ENCODE measurements around the gene ANKDD1B. TPM values are rescaled to one million over a fixed set of nuclear protein-coding genes. Genes with fewer than 3 reads are reported as not detected.
"Not testable (repeated sequence)": the region's sequence is repeated elsewhere in the genome, so short reads cannot be mapped to it uniquely, and the experiment has no call there.

The ANKDD1B gene
- polyA plus RNA-seq, 2 of the 4 experiments (the other 2 are of a cell fraction): 0.09 to 0.14 TPM

- TF ChIP-seq HMGXB4 (CRISPR knock-in tag; IDR thresholded peaks at IDR 0.05; ENCODE audit: borderline replicate concordance): no peak
- TF ChIP-seq, protein P1, sequence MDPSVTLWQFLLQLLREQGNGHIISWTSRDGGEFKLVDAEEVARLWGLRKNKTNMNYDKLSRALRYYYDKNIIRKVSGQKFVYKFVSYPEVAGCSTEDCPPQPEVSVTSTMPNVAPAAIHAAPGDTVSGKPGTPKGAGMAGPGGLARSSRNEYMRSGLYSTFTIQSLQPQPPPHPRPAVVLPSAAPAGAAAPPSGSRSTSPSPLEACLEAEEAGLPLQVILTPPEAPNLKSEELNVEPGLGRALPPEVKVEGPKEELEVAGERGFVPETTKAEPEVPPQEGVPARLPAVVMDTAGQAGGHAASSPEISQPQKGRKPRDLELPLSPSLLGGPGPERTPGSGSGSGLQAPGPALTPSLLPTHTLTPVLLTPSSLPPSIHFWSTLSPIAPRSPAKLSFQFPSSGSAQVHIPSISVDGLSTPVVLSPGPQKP (IDR thresholded peaks at IDR 0.05; ENCODE audit: low read depth, low read length): no peak
- TF ChIP-seq CBX2 (IDR thresholded peaks at IDR 0.05; ENCODE audit: borderline replicate concordance, low read depth): no peak
- TF ChIP-seq KDM1A (IDR thresholded peaks at IDR 0.05; ENCODE audit: low read depth): no peak
- no peak for TF ChIP-seq GATA3 (IDR thresholded peaks at IDR 0.05; ENCODE audit: borderline replicate concordance)
- no peak for TF ChIP-seq EHF (CRISPR knock-in tag; IDR thresholded peaks at IDR 0.05)
These were observed 79.4 kb downstream of the ANKDD1B start (continued) for GRCh38 chr5:75690669-75691068.

DNA sequence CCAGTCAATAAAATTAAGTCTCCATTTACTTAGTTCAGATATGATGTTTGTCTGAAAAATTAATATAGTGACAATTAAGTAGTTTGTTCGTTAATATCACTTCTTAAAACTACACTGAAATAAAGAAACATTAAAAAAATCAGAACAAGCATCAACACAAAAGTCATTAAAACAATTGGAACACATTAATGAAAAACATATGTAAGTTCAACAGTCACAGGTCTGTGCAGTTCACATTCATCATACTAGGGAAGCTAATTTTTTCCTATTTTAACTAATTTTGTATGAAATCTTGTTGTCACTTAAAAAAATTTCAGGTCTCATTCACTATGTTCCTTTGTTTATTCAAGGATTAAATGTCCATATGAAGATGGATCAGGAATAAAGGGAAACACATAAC lies 83.5 kb downstream of the ANKDD1B start:
- H3K4me2 ChIP-seq: no peak overlapping the region
- ChIA-PET CTCF (no interaction called here), POLR2A (no interaction called here)
- no peak overlapping the region for H3K4me3 ChIP-seq
- no peak overlapping the region for H3K27ac ChIP-seq
- no peaks in the 10 kb centered on the region for H3K4me1 ChIP-seq
- DNase-seq (ENCODE audit: low read depth in 1 of 2, low spot score in 1 of 2) (no peak), ATAC-seq (no peak), FAIRE-seq (no peak)
- H3K9me3 ChIP-seq: no peaks in the 10 kb centered on the region
- no peak for TF ChIP-seq RNF2 (IDR thresholded peaks at IDR 0.05; ENCODE audit: borderline replicate concordance, low read depth)
- WGBS (ENCODE audit: missing lambda C conversion rate): 84% methylated on average over 1 of the region's 1 CpG

- H3K4me3 ChIP-seq; CTCF ChIA-PET; DNase-seq (ENCODE audit: low read depth in 1 of 2, low spot score in 1 of 2); ATAC-seq; H3K4me2 ChIP-seq; POLR2A ChIA-PET; FAIRE-seq; H3K4me1 ChIP-seq; H3K27ac ChIP-seq; H3K9me3 ChIP-seq: not testable (repeated sequence)
- WGBS (ENCODE audit: missing lambda C conversion rate): 85% methylated on average over 22 of the region's 22 CpGs
These were observed 84.5 kb downstream of the ANKDD1B start for GRCh38 chr5:75695472-75696351.

DNA sequence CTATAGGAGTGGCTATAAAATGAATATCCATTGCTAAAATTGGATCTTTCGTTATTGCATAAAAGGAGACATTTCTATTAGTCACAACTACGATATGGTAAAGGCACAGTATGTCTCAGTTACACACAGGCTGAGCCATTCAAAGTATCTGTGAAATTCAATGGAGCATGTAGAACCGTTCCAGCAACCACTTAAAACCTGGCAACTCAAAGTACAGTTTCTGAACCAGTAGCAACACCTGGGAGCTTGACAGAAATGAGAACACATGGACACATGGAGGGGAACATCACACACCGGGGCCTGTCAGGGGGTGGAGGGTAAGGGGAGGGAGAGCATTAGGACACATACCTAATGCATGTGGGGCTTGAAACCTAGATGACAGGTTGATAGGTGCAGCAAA lies 90.6 kb downstream of the ANKDD1B start:
- DNase-seq (ENCODE audit: low read depth in 1 of 2, low spot score in 1 of 2): no peak
- FAIRE-seq: no peak
- POLR2A ChIA-PET: no interaction called here
- ATAC-seq: no peak
- no peak overlapping the region for H3K4me2 ChIP-seq
- H3K4me3 ChIP-seq: no peak overlapping the region
- H3K27ac ChIP-seq: no peak overlapping the region
- CTCF ChIA-PET: no interaction called here
- WGBS (ENCODE audit: missing lambda C conversion rate): 96% methylated on average over 4 of the region's 4 CpGs
- no peaks in the 10 kb centered on the region for H3K9me3 ChIP-seq
- no peaks in the 10 kb centered on the region for H3K4me1 ChIP-seq
- TF ChIP-seq, protein P2, sequence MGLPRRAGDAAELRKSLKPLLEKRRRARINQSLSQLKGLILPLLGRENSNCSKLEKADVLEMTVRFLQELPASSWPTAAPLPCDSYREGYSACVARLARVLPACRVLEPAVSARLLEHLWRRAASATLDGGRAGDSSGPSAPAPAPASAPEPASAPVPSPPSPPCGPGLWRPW (IDR thresholded peaks at IDR 0.05): no peak
- TF ChIP-seq, protein P1 (IDR thresholded peaks at IDR 0.05; ENCODE audit: low read depth, low read length): no peak
- TF ChIP-seq, protein P3, sequence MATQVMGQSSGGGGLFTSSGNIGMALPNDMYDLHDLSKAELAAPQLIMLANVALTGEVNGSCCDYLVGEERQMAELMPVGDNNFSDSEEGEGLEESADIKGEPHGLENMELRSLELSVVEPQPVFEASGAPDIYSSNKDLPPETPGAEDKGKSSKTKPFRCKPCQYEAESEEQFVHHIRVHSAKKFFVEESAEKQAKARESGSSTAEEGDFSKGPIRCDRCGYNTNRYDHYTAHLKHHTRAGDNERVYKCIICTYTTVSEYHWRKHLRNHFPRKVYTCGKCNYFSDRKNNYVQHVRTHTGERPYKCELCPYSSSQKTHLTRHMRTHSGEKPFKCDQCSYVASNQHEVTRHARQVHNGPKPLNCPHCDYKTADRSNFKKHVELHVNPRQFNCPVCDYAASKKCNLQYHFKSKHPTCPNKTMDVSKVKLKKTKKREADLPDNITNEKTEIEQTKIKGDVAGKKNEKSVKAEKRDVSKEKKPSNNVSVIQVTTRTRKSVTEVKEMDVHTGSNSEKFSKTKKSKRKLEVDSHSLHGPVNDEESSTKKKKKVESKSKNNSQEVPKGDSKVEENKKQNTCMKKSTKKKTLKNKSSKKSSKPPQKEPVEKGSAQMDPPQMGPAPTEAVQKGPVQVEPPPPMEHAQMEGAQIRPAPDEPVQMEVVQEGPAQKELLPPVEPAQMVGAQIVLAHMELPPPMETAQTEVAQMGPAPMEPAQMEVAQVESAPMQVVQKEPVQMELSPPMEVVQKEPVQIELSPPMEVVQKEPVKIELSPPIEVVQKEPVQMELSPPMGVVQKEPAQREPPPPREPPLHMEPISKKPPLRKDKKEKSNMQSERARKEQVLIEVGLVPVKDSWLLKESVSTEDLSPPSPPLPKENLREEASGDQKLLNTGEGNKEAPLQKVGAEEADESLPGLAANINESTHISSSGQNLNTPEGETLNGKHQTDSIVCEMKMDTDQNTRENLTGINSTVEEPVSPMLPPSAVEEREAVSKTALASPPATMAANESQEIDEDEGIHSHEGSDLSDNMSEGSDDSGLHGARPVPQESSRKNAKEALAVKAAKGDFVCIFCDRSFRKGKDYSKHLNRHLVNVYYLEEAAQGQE (IDR thresholded peaks at IDR 0.05): no peak
- TF ChIP-seq FOXS1 (CRISPR knock-in tag; IDR thresholded peaks at IDR 0.05) (no peak), EHF (CRISPR knock-in tag; IDR thresholded peaks at IDR 0.05) (no peak), CHD4 (IDR thresholded peaks at IDR 0.05; ENCODE audit: borderline replicate concordance) (no peak), JUNB (IDR thresholded peaks at IDR 0.05) (no peak), BCL3 (IDR thresholded peaks at IDR 0.05) (no peak), ZFP36 (IDR thresholded peaks at IDR 0.05; ENCODE audit: borderline replicate concordance, partially characterized antibody) (no peak), EHMT2 (IDR thresholded peaks at IDR 0.05; ENCODE audit: low read depth) (no peak), PHF8 (IDR thresholded peaks at IDR 0.05; ENCODE audit: borderline replicate concordance, low read depth) (no peak), CEBPB (IDR thresholded peaks at IDR 0.05) (no peak), CBX2 (IDR thresholded peaks at IDR 0.05; ENCODE audit: borderline replicate concordance, low read depth) (no peak)
- TF ChIP-seq, protein P4, sequence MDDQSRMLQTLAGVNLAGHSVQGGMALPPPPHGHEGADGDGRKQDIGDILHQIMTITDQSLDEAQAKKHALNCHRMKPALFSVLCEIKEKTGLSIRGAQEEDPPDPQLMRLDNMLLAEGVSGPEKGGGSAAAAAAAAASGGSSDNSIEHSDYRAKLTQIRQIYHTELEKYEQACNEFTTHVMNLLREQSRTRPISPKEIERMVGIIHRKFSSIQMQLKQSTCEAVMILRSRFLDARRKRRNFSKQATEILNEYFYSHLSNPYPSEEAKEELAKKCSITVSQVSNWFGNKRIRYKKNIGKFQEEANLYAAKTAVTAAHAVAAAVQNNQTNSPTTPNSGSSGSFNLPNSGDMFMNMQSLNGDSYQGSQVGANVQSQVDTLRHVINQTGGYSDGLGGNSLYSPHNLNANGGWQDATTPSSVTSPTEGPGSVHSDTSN (IDR thresholded peaks at IDR 0.05): no peak
